Left kidney (tissue), 2 donors: ENCODE measurements around the gene IL5. TPM values are rescaled to one million over a fixed set of nuclear protein-coding genes. Genes with fewer than 3 reads are reported as not detected.

Experiments used
- DNase-seq: peaks from one replicate; pipeline ENCODE4 v3.0.0-alpha.2; 2013
- polyA plus RNA-seq: library from polyadenylated mRNA; unstranded; fragments of 120-200 nt; gene quantifications from one replicate; pipeline ENCODE4 v1.2.1, GENCODE V29; 2013; ENCODE audit not compliant: insufficient read length

The IL5 gene
- polyA plus RNA-seq, 1 donor, result 0.53 TPM

GRCh38 chr5:132498152-132498551, 45.2 kb downstream of the IL5 start:
- DNase-seq, result no peak

GRCh38 chr5:132497488-132497997, 45.8 kb downstream of the IL5 start:
- DNase-seq, result peak; percentile 30

GRCh38 chr5:132496631-132497487, 46.5 kb downstream of the IL5 start:
- peak; percentile 70 for DNase-seq

GRCh38 chr5:132496191-132496630, 47.1 kb downstream of the IL5 start:
- DNase-seq, result peak; percentile 66

- peak; percentile 77 for DNase-seq
Observed at GRCh38 chr5:132495667-132496190, 47.6 kb downstream of the IL5 start.

GRCh38 chr5:132493821-132494220, 49.5 kb downstream of the IL5 start:
- no peak for DNase-seq

- no peak for DNase-seq
Observed at GRCh38 chr5:132493241-132493640, 50.1 kb downstream of the IL5 start.

GRCh38 chr5:132492386-132493125, 50.8 kb downstream of the IL5 start:
- no peak for DNase-seq

Other genes with a start within 250 kb of the IL5 start
- gene SLC22A4, start 249.1 kb downstream of the IL5 start, polyA plus RNA-seq, result 7.6 TPM
- 65.8 TPM for gene SLC22A5, start 173.8 kb downstream of the IL5 start, polyA plus RNA-seq
- 16.2 TPM for gene IRF1, start 52.7 kb downstream of the IL5 start, polyA plus RNA-seq
- 57.1 TPM for gene RAD50, start 13.5 kb upstream of the IL5 start, polyA plus RNA-seq
- 0.08 TPM for gene IL13, start 114.7 kb upstream of the IL5 start, polyA plus RNA-seq
- 0.57 TPM for gene IL4, start 130.5 kb upstream of the IL5 start, polyA plus RNA-seq
- gene KIF3A, start 194.0 kb upstream of the IL5 start, polyA plus RNA-seq, result 40.0 TPM
- gene CCNI2, start 203.9 kb upstream of the IL5 start, polyA plus RNA-seq, result 4.2 TPM
- gene SEPTIN8, start 233.7 kb upstream of the IL5 start, polyA plus RNA-seq, result 84.6 TPM